ENCODE data around the gene SLC35F1. TPM values are rescaled to one million over a fixed set of nuclear protein-coding genes. Genes with fewer than 3 reads are reported as not detected.

SLC35F1 gene
- total RNA-seq, 1 donor from 2014 or later: 0.30 TPM

- Histone ChIP-seq H3K4me3 (no peak overlapping the region), H3K36me3 (no peaks in the 10 kb centered on the region), H3K27me3 (ENCODE audit: low read depth) (no peaks in the 10 kb centered on the region), H3K4me1 (no peaks in the 10 kb centered on the region), H3K27ac (no peak overlapping the region), H3K9me3 (no peaks in the 10 kb centered on the region)
- intact Hi-C loops (cut with DNase I): no loop called here
- TF ChIP-seq CTCF (IDR thresholded peaks at IDR 0.05): peak; percentile 59
- DNase-seq (no peak), ATAC-seq (peak in 1 of 2 donors; percentile 54)
Measured at GRCh38 chr6:117976030-117976651, 69.1 kb downstream of the SLC35F1 start.

- Histone ChIP-seq H3K4me1 (no peaks in the 10 kb centered on the region), H3K9me3 (no peaks in the 10 kb centered on the region), H3K4me3 (no peak overlapping the region), H3K27me3 (ENCODE audit: low read depth) (no peaks in the 10 kb centered on the region), H3K36me3 (no peaks in the 10 kb centered on the region), H3K27ac (no peak overlapping the region)
- intact Hi-C loops (cut with DNase I): no loop called here
- DNase-seq (no peak), ATAC-seq (no peak)
- no peak for TF ChIP-seq CTCF (IDR thresholded peaks at IDR 0.05)
Measured at GRCh38 chr6:117985916-117986315, 78.9 kb downstream of the SLC35F1 start.

GRCh38 chr6:117986396-117986795 is 79.3 kb downstream of the SLC35F1 start:
- Histone ChIP-seq H3K4me1 (no peaks in the 10 kb centered on the region), H3K4me3 (no peak overlapping the region), H3K9me3 (no peaks in the 10 kb centered on the region), H3K27ac (no peak overlapping the region), H3K27me3 (ENCODE audit: low read depth) (no peaks in the 10 kb centered on the region), H3K36me3 (no peaks in the 10 kb centered on the region)
- ATAC-seq: no peak
- no peak for DNase-seq
- no peak for TF ChIP-seq CTCF (IDR thresholded peaks at IDR 0.05)
- intact Hi-C loops (cut with DNase I): no loop called here

- no peaks in the 10 kb centered on the region for H3K36me3 ChIP-seq
- DNase-seq (no peak), ATAC-seq (no peak)
- no peak for TF ChIP-seq CTCF (IDR thresholded peaks at IDR 0.05)
- no peaks in the 10 kb centered on the region for H3K27me3 ChIP-seq (ENCODE audit: low read depth)
- intact Hi-C loops (cut with DNase I): no loop called here
- H3K4me3 ChIP-seq: no peak overlapping the region
- no peak overlapping the region for H3K27ac ChIP-seq
- H3K4me1 ChIP-seq: no peaks in the 10 kb centered on the region
- H3K9me3 ChIP-seq: no peaks in the 10 kb centered on the region
Measured at GRCh38 chr6:117989086-117989485, 82.0 kb downstream of the SLC35F1 start.

GRCh38 chr6:117990151-117990550 is 83.1 kb downstream of the SLC35F1 start:
- no peak overlapping the region for H3K27ac ChIP-seq
- no peak overlapping the region for H3K4me3 ChIP-seq
- no peak for TF ChIP-seq CTCF (IDR thresholded peaks at IDR 0.05)
- intact Hi-C loops (cut with DNase I): no loop called here
- H3K4me1 ChIP-seq: no peaks in the 10 kb centered on the region
- no peaks in the 10 kb centered on the region for H3K9me3 ChIP-seq
- H3K36me3 ChIP-seq: no peaks in the 10 kb centered on the region
- no peaks in the 10 kb centered on the region for H3K27me3 ChIP-seq (ENCODE audit: low read depth)
- ATAC-seq (no peak), DNase-seq (no peak)

All from lower lobe of right lung (tissue), 2 donors.